IMR-90 (cell line): ENCODE measurements around the gene SFT2D3. TPM values are rescaled to one million over a fixed set of nuclear protein-coding genes. Genes with fewer than 3 reads are reported as not detected.

Source experiments
- ATAC-seq: fragments of 200-7000 bp; cut with Tn5 transposase; 2 replicates; pipeline ENCODE4 v1.9.1; 2020; ENCODE audit warnings: low read depth, mild to moderate bottlenecking, moderate library complexity
- BruUV-seq: library from RNA; stranded (reverse); fragments of 400-500 nt; replicated peaks from 2 replicates; lab custom pipeline; 2021; lab: Mats Ljungman, UMichigan
- CTCF ChIA-PET: fragments of 300-600 bp; formaldehyde crosslinking; extraction: SDS; loops from one replicate; lab custom pipeline; 2021; ENCODE audit warnings: antibody characterized with exemption; lab: Yijun Ruan, JAX
- POLR2A ChIA-PET: fragments of 300-600 bp; sonication (Branson Sonifier 250); formaldehyde crosslinking; loops from one replicate; lab custom pipeline; 2022; ENCODE audit warnings: antibody characterized with exemption; ENCODE audit not compliant: unreplicated experiment; lab: Charles Lee
- DNase-seq: peaks from one replicate; pipeline ENCODE4 v3.0.0; 2013
- H2AFZ ChIP-seq: replicated peaks from 2 replicates; pipeline ENCODE3; 2013; ENCODE audit warnings: low read length, mild to moderate bottlenecking; ENCODE audit not compliant: poor library complexity
- H2AK5ac ChIP-seq: 2 replicates; pipeline ENCODE4 v1.6.1; 2013; ENCODE audit warnings: low read depth, low read length, inconsistent platforms
- H2AK9ac ChIP-seq: replicated peaks from 2 replicates; pipeline ENCODE3; 2013; ENCODE audit warnings: mild to moderate bottlenecking, low read depth, low read length, moderate library complexity; ENCODE audit not compliant: poor library complexity
- H2BK120ac ChIP-seq: 2 replicates; pipeline ENCODE4 v1.6.1; 2013; ENCODE audit warnings: low read depth, low read length, inconsistent platforms
- H2BK15ac ChIP-seq: 3 replicates; pipeline ENCODE4 v1.6.1; 2013; ENCODE audit warnings: low read depth, low read length, inconsistent platforms
- H2BK20ac ChIP-seq: 2 replicates; pipeline ENCODE4 v1.6.1; 2013; ENCODE audit warnings: low read depth, mild to moderate bottlenecking, inconsistent platforms, low read length, moderate library complexity
- H2BK5ac ChIP-seq: 2 replicates; pipeline ENCODE4 v1.6.1; 2013; ENCODE audit warnings: mild to moderate bottlenecking, low read depth, low read length, inconsistent platforms; ENCODE audit not compliant: poor library complexity, severe bottlenecking
- H3K14ac ChIP-seq: replicated peaks from 2 replicates; pipeline ENCODE4 v1.6.1; 2013; ENCODE audit warnings: low read depth, low read length, inconsistent platforms
- H3K18ac ChIP-seq: 2 replicates; pipeline ENCODE4 v1.6.1; 2013; ENCODE audit warnings: low read depth, low read length, control low read depth
- H3K23ac ChIP-seq: 2 replicates; pipeline ENCODE4 v1.6.1; 2013; ENCODE audit warnings: low read depth, low read length, inconsistent platforms
- H3K27ac ChIP-seq: 2 replicates; pipeline ENCODE4 v1.5.1; 2013; ENCODE audit warnings: mild to moderate bottlenecking, control low read depth, low read length; ENCODE audit not compliant: insufficient read depth
- H3K27me3 ChIP-seq: 2 replicates; pipeline ENCODE4 v1.6.1; 2013; ENCODE audit warnings: low read length; ENCODE audit not compliant: control insufficient read depth, insufficient read depth
- H3K36me3 ChIP-seq: 2 replicates; pipeline ENCODE4 v1.6.1; 2013; ENCODE audit warnings: low read length, mixed read lengths; ENCODE audit not compliant: control insufficient read depth, insufficient read depth
- H3K4ac ChIP-seq: 2 replicates; pipeline ENCODE4 v1.6.1; 2013; ENCODE audit warnings: low read depth, low read length, inconsistent platforms
- H3K4me1 ChIP-seq: 2 replicates; pipeline ENCODE4 v1.6.1; 2013; ENCODE audit warnings: low read length, mixed read lengths; ENCODE audit not compliant: control insufficient read depth, insufficient read depth
- H3K4me2 ChIP-seq: 2 replicates; pipeline ENCODE4 v1.6.1; 2013; ENCODE audit warnings: low read depth, mild to moderate bottlenecking, control low read depth, low read length, moderate library complexity
- H3K4me3 ChIP-seq: 2 replicates; pipeline ENCODE4 v1.5.1; 2013; ENCODE audit warnings: low read depth, mild to moderate bottlenecking, control low read depth, low read length, moderate library complexity; ENCODE audit not compliant: insufficient read depth
- H3K56ac ChIP-seq: 2 replicates; pipeline ENCODE4 v1.6.1; 2013; ENCODE audit warnings: low read length, inconsistent platforms; ENCODE audit not compliant: insufficient read depth; ENCODE audit errors: extremely low read depth
- H3K79me1 ChIP-seq, 2 experiments: 2 replicates each; pipeline ENCODE4 v1.6.1; 2013; ENCODE audit warnings: low read length in 2 of 2, inconsistent platforms in 1 of 2, low read depth in 1 of 2
- H3K9ac ChIP-seq: 2 replicates; pipeline ENCODE4 v1.6.1; 2013; ENCODE audit warnings: low read depth, low read length, control low read depth
- H3K9me1 ChIP-seq: 2 replicates; pipeline ENCODE4 v1.6.1; 2013; ENCODE audit warnings: low read length, inconsistent platforms; ENCODE audit not compliant: insufficient read depth
- H3K9me3 ChIP-seq: 2 replicates; pipeline ENCODE4 v1.6.1; 2013; ENCODE audit warnings: low read length; ENCODE audit not compliant: control insufficient read depth, insufficient read depth
- H4K20me1 ChIP-seq: 2 replicates; pipeline ENCODE4 v1.6.1; 2013; ENCODE audit warnings: low read length, inconsistent platforms; ENCODE audit not compliant: insufficient read depth
- H4K5ac ChIP-seq: 2 replicates; pipeline ENCODE4 v1.6.1; 2013; ENCODE audit warnings: mild to moderate bottlenecking, low read depth, low read length, control low read depth
- H4K8ac ChIP-seq, 2 experiments: 2 replicates each; pipeline ENCODE4 v1.6.1; 2013; ENCODE audit warnings: low read depth in 2 of 2, low read length in 2 of 2, control low read depth in 1 of 2, inconsistent platforms in 1 of 2
- H4K91ac ChIP-seq: 2 replicates; pipeline ENCODE4 v1.6.1; 2013; ENCODE audit warnings: low read depth, low read length, inconsistent platforms; ENCODE audit not compliant: insufficient read depth
- FOS ChIP-seq: fragments of 150-350 bp; IDR thresholded peaks from 2 replicates; pipeline ENCODE4 v1.6.1; 2016; ENCODE audit warnings: low read depth, low read length
- MAFK ChIP-seq: IDR thresholded peaks from 2 replicates; pipeline ENCODE4 v1.6.1; 2012; ENCODE audit warnings: low read depth, low read length, improper control_type of control experiment
- POLR2A ChIP-seq: IDR thresholded peaks from 2 replicates; pipeline ENCODE4 v1.6.1; 2012; ENCODE audit warnings: mild to moderate bottlenecking, low read depth, low read length
- RAD21 ChIP-seq: IDR thresholded peaks from 2 replicates; pipeline ENCODE4 v1.6.1; 2012; ENCODE audit warnings: low read length, improper control_type of control experiment
- RFX5 ChIP-seq: IDR thresholded peaks from 2 replicates; pipeline ENCODE4 v1.8.0; 2012; ENCODE audit warnings: low read depth, mild to moderate bottlenecking, low read length, moderate library complexity
- SMC3 ChIP-seq: fragments of 150-350 bp; IDR thresholded peaks from 2 replicates; pipeline ENCODE4 v1.6.1; 2016; ENCODE audit warnings: low read depth, mild to moderate bottlenecking, antibody characterized with exemption, low read length, moderate library complexity
- USF2 ChIP-seq: fragments of 150-350 bp; IDR thresholded peaks from 2 replicates; pipeline ENCODE4 v1.6.1; 2017; ENCODE audit warnings: mild to moderate bottlenecking, antibody characterized with exemption, low read length, low read depth
- WGBS, 2 experiments: methylation state at CpG; one replicate each; pipeline versions ENCODE4 v1.1.5 to v1.1.7; 2013; ENCODE audit warnings: missing lambda C conversion rate in 2 of 2; ENCODE audit not compliant: insufficient read length in 1 of 2; ENCODE audit errors: extremely low coverage in 2 of 2; 5-methylcytosine and 5-hydroxymethylcytosine counted together
- dilution Hi-C: fragments of 300-500 bp; cut with HindIII; formaldehyde crosslinking; loops from one replicate; pipeline ENCODE4 v1.14.3; 2018; ENCODE audit warnings: low sequenced_read_pairs; ENCODE audit not compliant: unreplicated experiment
- in situ Hi-C: fragments of 300-500 bp; cut with MboI; formaldehyde crosslinking; loops from 3 replicates; pipeline ENCODE4 v1.14.3; 2019; ENCODE audit warnings: low sequenced_read_pairs, inconsistent platforms, mixed read lengths
- intact Hi-C: fragments of 100-400 bp; cut with micrococcal nuclease; formaldehyde crosslinking; loops from 2 replicates; pipeline ENCODE4 v1.10.0; 2022
- polyA plus RNA-seq, 3 experiments: library from polyadenylated mRNA; depleted of rRNA; stranded (reverse); fragments of >200 nt; gene quantifications; 2 replicates each; pipeline ENCODE4 v1.2.3, GENCODE V29; 2012; ENCODE audit warnings: low replicate concordance in 1 of 3
- total RNA-seq: library from RNA; depleted of rRNA; stranded (reverse); fragments of >200 nt; gene quantifications from 2 replicates; pipeline ENCODE4 v1.2.3, GENCODE V29; 2012

SFT2D3 gene
- total and polyA plus RNA-seq, 2 of the 4 experiments (the other 2 are of a cell fraction), result 2.5 to 3.1 TPM

- Histone ChIP-seq H2BK20ac (no peak overlapping the region), H3K23ac (no peak overlapping the region), H3K27me3 (no peaks in the 10 kb centered on the region), H3K14ac (no peak overlapping the region), H3K9ac (no peak overlapping the region), H4K91ac (no peak overlapping the region), H3K79me1 (peaks cover 0 to 19% of the 10 kb centered on the region in 2 experiments; a peak in 3 of 4 replicates), H2AK9ac (no peak overlapping the region), H4K5ac (no peak overlapping the region), H3K4ac (no peak overlapping the region), H3K9me1 (peaks cover 6% of the 10 kb centered on the region; the same call in 1 of the 2 replicates), H4K8ac (no peak overlapping the region), H2BK15ac (no peak overlapping the region), H2BK5ac (no peak overlapping the region), H3K4me1 (peaks cover 2% of the 10 kb centered on the region; the same call in 1 of the 2 replicates), H2AFZ (no peak overlapping the region), H3K27ac (no peak overlapping the region), H3K36me3 (peaks cover 18% of the 10 kb centered on the region), H2AK5ac (no peak overlapping the region), H3K4me3 (no peak overlapping the region), H3K56ac (no peak overlapping the region), H2BK120ac (no peak overlapping the region), H4K20me1 (peaks cover 16% of the 10 kb centered on the region), H3K18ac (no peak overlapping the region), H3K4me2 (no peak overlapping the region), H3K9me3 (no peaks in the 10 kb centered on the region)
- ChIA-PET POLR2A (no interaction called here), CTCF (no interaction called here)
- 70% methylated on average over 16 of the region's 25 CpGs; no CpG with 5 or more reads in 1 of the 2 experiments for WGBS, 2 experiments
- no TSS peak for BruUV-seq
- TF ChIP-seq RAD21 (no peak), RFX5 (no peak), FOS (no peak), USF2 (no peak), SMC3 (no peak), MAFK (no peak), POLR2A (no peak)
- intact Hi-C loops, result loop anchor here (1.0 kb wide), 1 partner anchor 8 kb away; no protein-coding TSS in a partner anchor
- no peak for DNase-seq
- dilution Hi-C loops, result no loop called here
- ATAC-seq, result no peak
- in situ Hi-C loops, result no loop called here
Measured at GRCh38 chr2:127652786-127653357, 48.4 kb upstream of the SFT2D3 start.
